ENCODE measurements around the gene EMP2. TPM values are rescaled to one million over a fixed set of nuclear protein-coding genes. Genes with fewer than 3 reads are reported as not detected.

EMP2 gene
- total and polyA plus RNA-seq, 2 of the 4 experiments (the other 2 are of a cell fraction), result 13.8 to 18.3 TPM

GRCh38 chr16:10557750-10558149 lies 22.6 kb downstream of the EMP2 start:
- no peak overlapping the region for H2BK15ac ChIP-seq (ENCODE audit: low read depth, low read length)
- H3K4me2 ChIP-seq (ENCODE audit: low read depth, low read length), result no peak overlapping the region
- CTCF ChIA-PET, result no interaction called here
- H2BK5ac ChIP-seq (ENCODE audit: low read depth, low read length, poor library complexity, severe bottlenecking), result no peak overlapping the region
- no peak overlapping the region for H3K27ac ChIP-seq (ENCODE audit: insufficient read depth, low read length)
- H3K9ac ChIP-seq (ENCODE audit: low read depth, low read length), result no peak overlapping the region
- no peaks in the 10 kb centered on the region; the same call in 1 of the 2 replicates for H3K9me1 ChIP-seq (ENCODE audit: insufficient read depth, low read length)
- dilution Hi-C loops (cut with HindIII; ENCODE audit: low sequenced_read_pairs, unreplicated experiment) (no loop called here), intact Hi-C loops (cut with micrococcal nuclease) (no loop called here), in situ Hi-C loops (cut with MboI; ENCODE audit: low sequenced_read_pairs) (no loop called here)
- H3K23ac ChIP-seq (ENCODE audit: low read depth, low read length), result no peak overlapping the region
- no peak overlapping the region for H3K4ac ChIP-seq (ENCODE audit: low read depth, low read length)
- H2BK20ac ChIP-seq (ENCODE audit: low read depth, low read length), result no peak overlapping the region
- H3K27me3 ChIP-seq (ENCODE audit: control insufficient read depth, insufficient read depth, low read length), result no peaks in the 10 kb centered on the region
- no peak for DNase-seq
- H4K20me1 ChIP-seq (ENCODE audit: insufficient read depth, low read length), result no peaks in the 10 kb centered on the region; the same call in 1 of the 2 replicates
- ATAC-seq (ENCODE audit: low read depth), result no peak
- H3K14ac ChIP-seq (replicated peaks; ENCODE audit: low read depth, low read length), result no peak overlapping the region
- no peak overlapping the region for H4K8ac ChIP-seq (ENCODE audit: low read depth in 2 of 2, low read length in 2 of 2)
- no TSS peak for BruUV-seq (replicated peaks)
- no peak overlapping the region for H4K5ac ChIP-seq (ENCODE audit: low read depth, low read length)
- peaks cover 2% of the 10 kb centered on the region for H3K9me3 ChIP-seq (ENCODE audit: control insufficient read depth, insufficient read depth, low read length)
- TF ChIP-seq MAZ (IDR thresholded peaks at IDR 0.05; ENCODE audit: borderline replicate concordance, low read depth, low read length), result no peak
- H2AK9ac ChIP-seq (replicated peaks; ENCODE audit: low read depth, low read length, poor library complexity), result no peak overlapping the region
- 100% methylated on average over 2 of the region's 5 CpGs; no CpG with 5 or more reads in 1 of the 2 experiments for WGBS, 2 experiments (ENCODE audit: extremely low coverage in 2 of 2, insufficient read length in 1 of 2)
- no peak overlapping the region for H2AK5ac ChIP-seq (ENCODE audit: low read depth, low read length)
- H3K56ac ChIP-seq (ENCODE audit: extremely low read depth, insufficient read depth, low read length), result no peak overlapping the region
- H3K18ac ChIP-seq (ENCODE audit: low read depth, low read length), result no peak overlapping the region
- H3K79me1 ChIP-seq (ENCODE audit: low read depth in 1 of 2, low read length in 2 of 2), result peaks cover 26 to 44% of the 10 kb centered on the region in 2 experiments
- POLR2A ChIA-PET (ENCODE audit: unreplicated experiment), result no interaction called here
- peaks cover 3% of the 10 kb centered on the region; the same call in 1 of the 2 replicates for H3K4me1 ChIP-seq (ENCODE audit: control insufficient read depth, insufficient read depth, low read length)
- no peak overlapping the region for H2BK120ac ChIP-seq (ENCODE audit: low read depth, low read length)
- no peak overlapping the region for H2AFZ ChIP-seq (replicated peaks; ENCODE audit: low read length, poor library complexity)
- H3K36me3 ChIP-seq (ENCODE audit: control insufficient read depth, insufficient read depth, low read length), result 0 out of 2 replicates have a peak, but pooled peaks cover 2% of the 10 kb centered on the region
- H3K4me3 ChIP-seq (ENCODE audit: insufficient read depth, low read depth, low read length), result no peak overlapping the region
- no peak overlapping the region for H4K91ac ChIP-seq (ENCODE audit: insufficient read depth, low read depth, low read length)
